SJSA1 (cell line): ENCODE data around the gene PAPOLG. TPM values are rescaled to one million over a fixed set of nuclear protein-coding genes. Genes with fewer than 3 reads are reported as not detected.
A peak's percentile ranks its signal among the peaks of the same experiment; 100 is the strongest.
"Not testable (repeated sequence)": the region's sequence is repeated elsewhere in the genome, so short reads cannot be mapped to it uniquely, and the experiment has no call there.

ENCODE experiments used
- DNase-seq, 2 experiments: peaks; one replicate each; pipeline ENCODE4 v3.0.0-alpha.2; 2015 to 2020; ENCODE audit warnings: low spot score in 2 of 2, low read depth in 1 of 2
- H3K27ac ChIP-seq: fragments of 250-450 bp; sonication (Bioruptor Pico); 2 replicates; pipeline ENCODE4 v1.5.1; 2020; ENCODE audit warnings: mild to moderate bottlenecking, moderate library complexity
- H3K27me3 ChIP-seq: fragments of 250-450 bp; sonication (Bioruptor Pico); replicated peaks from 2 replicates; pipeline ENCODE4 v1.5.1; 2020; ENCODE audit warnings: mild to moderate bottlenecking, moderate library complexity
- H3K36me3 ChIP-seq: fragments of 250-450 bp; sonication (Bioruptor Pico); 2 replicates; pipeline ENCODE4 v1.5.1; 2020; ENCODE audit warnings: mild to moderate bottlenecking
- H3K4me1 ChIP-seq: fragments of 250-450 bp; sonication (Bioruptor Pico); replicated peaks from 2 replicates; pipeline ENCODE4 v1.6.1; 2021; ENCODE audit warnings: mild to moderate bottlenecking
- H3K4me3 ChIP-seq: fragments of 250-450 bp; sonication (Bioruptor Pico); 2 replicates; pipeline ENCODE4 v1.5.1; 2020; ENCODE audit warnings: mild to moderate bottlenecking
- H3K9me3 ChIP-seq: fragments of 250-450 bp; sonication (Bioruptor Pico); replicated peaks from 2 replicates; pipeline ENCODE4 v1.5.1; 2020; ENCODE audit warnings: mild to moderate bottlenecking
- total RNA-seq: library from RNA; depleted of rRNA; stranded (reverse); fragments of >200 nt; shearing (Covaris generic); gene quantifications from 2 replicates; pipeline ENCODE4 v1.2.3, GENCODE V29; 2014

Gene PAPOLG
- total RNA-seq, 1 experiment from 2014 or later: 13.7 TPM

DNA sequence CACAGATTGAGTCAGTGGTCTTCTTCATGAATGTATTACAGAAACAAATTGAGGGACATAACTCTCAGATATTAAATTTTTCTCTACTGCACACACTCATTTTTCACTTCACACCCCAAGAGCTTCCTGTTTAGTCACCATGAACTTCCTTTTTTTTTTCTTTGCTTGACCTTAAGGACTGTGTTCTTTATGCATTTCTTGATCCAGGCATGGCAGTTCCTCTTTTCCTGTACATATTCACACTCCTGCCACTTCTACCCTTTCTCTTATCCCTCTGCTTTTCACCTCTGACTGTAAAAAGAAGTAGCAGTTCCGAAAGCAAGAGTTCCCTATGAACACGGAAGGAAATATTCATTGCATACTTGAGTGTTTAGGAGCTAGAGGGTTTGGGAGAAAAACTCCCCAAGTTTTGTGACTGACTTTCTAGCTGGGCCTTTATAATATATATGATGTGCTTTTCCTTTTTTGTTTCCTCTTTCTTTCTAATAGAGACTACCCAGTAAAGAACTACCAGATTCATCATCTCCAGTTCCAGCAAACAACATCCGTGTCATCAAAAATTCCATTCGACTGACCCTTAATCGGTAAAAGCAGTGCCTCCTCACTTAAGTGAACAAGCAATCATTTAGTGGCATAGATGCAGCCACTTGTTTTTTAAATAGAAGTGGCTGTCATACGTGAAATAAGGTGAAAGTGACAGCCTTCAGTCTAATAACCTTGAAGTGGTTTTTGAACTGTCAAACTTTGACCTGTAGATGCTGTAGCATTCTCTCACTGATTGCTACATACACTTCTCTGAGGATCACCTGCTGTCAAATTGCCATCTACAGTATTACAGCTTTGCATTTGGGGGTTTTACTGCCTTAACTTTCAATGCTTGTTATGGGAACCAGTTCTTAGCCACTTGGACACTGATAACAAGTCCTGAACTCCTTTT is 40.8 kb downstream of the PAPOLG start:
- Histone ChIP-seq H3K9me3 (no peaks in the 10 kb centered on the region), H3K27ac (no peak overlapping the region), H3K27me3 (no peaks in the 10 kb centered on the region), H3K4me1 (no peaks in the 10 kb centered on the region), H3K36me3 (peaks cover 58% of the 10 kb centered on the region), H3K4me3 (no peak overlapping the region)
- DNase-seq: no peak

DNA sequence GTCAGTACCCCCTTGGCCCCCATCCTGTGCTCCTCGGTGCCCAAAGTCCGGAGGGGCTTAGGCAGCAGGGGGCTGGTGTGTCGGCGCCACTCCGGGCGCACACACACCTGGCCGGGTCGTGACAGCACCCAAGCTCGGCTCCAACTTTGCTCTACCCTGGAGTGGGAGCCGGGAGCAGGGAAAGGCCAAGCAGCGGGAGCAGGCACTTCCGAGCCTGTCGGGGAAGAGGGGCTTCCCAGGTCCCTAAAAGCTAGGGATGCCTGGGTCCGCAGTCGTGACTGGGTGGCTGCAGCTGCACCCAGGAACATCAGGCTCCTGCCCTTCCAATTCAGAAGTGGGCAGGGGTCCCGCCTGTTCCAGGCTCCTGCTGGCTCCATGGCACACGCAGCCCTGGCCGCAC is 48.4 kb downstream of the PAPOLG start:
- no peak overlapping the region for H3K27ac ChIP-seq
- no peaks in the 10 kb centered on the region for H3K9me3 ChIP-seq
- peaks cover 14% of the 10 kb centered on the region; the same call in 1 of the 2 replicates for H3K36me3 ChIP-seq
- DNase-seq: no peak
- H3K27me3 ChIP-seq: no peaks in the 10 kb centered on the region
- peaks cover 20% of the 10 kb centered on the region for H3K4me1 ChIP-seq
- no peak overlapping the region for H3K4me3 ChIP-seq

DNA sequence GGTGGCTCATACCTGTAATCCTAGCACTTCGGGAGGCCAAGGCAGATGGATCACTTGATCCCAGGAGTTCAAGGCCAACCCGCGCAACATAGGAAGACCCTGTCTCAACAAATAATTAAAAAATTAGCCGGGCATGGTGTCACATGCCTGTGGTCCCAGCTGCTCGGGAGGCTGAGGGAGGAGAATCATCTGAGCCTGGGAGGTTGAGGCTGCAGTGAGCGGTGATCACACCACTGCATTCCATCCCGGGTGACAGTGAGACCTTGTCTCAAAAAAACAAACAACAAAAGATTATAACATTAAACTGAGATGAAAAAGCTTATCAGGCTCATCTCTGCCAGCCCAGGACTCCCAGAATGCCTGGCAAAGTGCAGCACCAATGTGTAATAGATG is 50.5 kb downstream of the PAPOLG start:
- H3K27me3 ChIP-seq: no peaks in the 10 kb centered on the region
- H3K4me1 ChIP-seq: peaks cover 20% of the 10 kb centered on the region
- no peak overlapping the region for H3K4me3 ChIP-seq
- H3K36me3 ChIP-seq: 0 out of 2 replicates have a peak, but pooled peaks cover 5% of the 10 kb centered on the region
- peak overlapping the region; percentile 69 for H3K27ac ChIP-seq
- H3K9me3 ChIP-seq: no peaks in the 10 kb centered on the region
- DNase-seq: no peak

DNA sequence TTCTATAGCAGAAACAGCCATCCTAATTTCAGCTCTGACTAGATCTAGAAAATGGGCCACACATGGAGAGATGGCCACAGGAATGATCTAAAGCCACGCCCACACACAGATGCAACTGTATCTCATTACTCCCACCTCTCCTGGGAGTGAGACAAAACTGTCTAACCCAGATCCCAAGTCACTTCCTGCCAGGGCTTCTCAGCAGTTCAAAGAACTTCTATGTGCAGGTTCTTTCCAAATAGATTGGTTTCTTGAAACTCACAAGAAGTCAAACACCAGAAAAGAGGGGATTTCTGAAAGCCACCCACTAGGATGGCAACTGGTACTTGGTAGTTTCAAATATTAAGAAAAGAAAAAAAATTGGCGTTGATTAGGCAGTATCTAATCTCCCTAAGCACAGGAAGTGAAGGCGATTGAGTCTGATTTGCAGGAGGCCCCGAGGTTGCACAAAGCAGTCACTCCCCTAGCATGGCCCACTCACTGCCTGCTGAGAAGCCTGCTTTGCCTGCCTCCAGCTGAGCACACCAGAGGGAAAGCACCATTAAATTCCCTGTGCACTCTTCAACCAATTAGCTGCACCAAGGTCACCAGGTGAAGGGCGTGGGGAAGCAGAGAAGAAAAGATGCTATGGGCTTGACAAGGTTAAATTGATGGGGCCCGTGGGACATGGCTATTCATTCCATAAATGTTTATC is 51.1 kb downstream of the PAPOLG start:
- DNase-seq: peak; percentile 85 to 86
- H3K36me3 ChIP-seq: 0 out of 2 replicates have a peak, but pooled peaks cover 1% of the 10 kb centered on the region
- peak overlapping the region; percentile 69 for H3K27ac ChIP-seq
- H3K4me1 ChIP-seq: peaks cover 20% of the 10 kb centered on the region
- no peaks in the 10 kb centered on the region for H3K9me3 ChIP-seq
- H3K4me3 ChIP-seq: no peak overlapping the region
- no peaks in the 10 kb centered on the region for H3K27me3 ChIP-seq

DNA sequence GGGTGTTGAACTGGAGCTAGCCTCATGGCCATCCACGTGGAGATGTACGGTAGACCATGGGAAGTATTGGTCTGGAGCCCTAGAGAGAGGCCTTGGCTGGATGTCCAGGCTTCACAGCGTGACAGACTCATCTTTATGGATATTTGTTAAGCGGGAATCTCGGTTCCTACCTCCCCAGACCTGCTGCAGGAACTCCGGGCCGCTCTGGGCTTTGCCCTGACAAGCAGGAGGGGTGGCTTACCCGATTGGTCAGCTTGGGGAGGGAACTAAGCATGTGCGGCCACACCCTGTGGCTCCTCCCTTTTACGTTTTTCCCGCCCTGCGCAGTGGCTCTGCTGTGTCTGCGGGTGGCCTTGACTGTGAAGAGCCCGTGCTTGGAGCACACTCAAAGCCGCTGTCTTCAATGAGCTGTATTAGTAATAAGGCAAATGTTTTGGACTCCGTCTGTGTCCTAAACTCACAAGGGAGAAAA is 52.3 kb downstream of the PAPOLG start:
- Histone ChIP-seq H3K4me3 (no peak overlapping the region), H3K36me3 (no peaks in the 10 kb centered on the region), H3K27ac (no peak overlapping the region), H3K9me3 (no peaks in the 10 kb centered on the region), H3K27me3 (no peaks in the 10 kb centered on the region), H3K4me1 (peaks cover 20% of the 10 kb centered on the region)
- no peak for DNase-seq

DNA sequence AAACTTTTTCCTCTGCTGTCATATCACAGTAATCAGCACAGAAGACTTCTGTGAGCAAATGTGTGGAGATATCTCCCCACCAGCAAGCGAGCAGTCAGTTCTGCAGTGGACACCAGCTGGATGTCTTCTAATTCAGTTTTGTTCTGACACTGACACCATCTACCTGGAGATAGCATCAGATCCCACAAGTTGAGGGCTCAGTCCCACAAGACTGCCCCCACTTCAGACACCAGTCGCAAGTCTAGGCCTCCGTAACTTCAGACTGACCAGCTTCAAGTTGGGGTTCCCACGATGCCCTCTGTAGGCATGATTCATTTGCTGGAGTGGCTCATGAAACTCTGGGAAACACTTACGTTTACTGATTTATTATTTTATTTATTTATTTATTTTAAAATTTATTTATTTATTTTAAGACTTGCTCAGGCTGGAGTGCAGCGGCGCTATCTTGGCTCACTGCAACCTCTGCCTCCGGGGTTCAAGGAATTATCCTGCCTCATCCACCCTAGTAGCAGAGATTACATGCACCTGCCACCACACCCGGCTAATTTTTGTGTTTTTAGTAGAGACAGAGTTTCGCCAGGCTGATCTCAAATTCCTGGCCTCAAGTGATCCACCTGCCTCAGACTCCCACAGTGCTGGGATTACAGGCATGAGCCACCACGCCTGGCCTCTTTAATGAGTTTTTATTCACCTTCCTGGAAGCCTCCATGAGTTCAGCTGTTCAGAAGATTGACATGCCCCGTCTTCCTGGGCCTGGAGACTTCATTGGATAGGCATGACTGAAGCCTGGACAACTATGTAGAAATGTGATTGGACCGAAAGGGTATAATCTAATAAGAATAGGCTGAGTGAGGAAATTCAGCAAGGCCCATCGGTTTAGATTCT is 55.7 kb downstream of the PAPOLG start:
- no peaks in the 10 kb centered on the region for H3K9me3 ChIP-seq
- H3K4me3 ChIP-seq: no peak overlapping the region
- no peaks in the 10 kb centered on the region for H3K27me3 ChIP-seq
- no peaks in the 10 kb centered on the region for H3K36me3 ChIP-seq
- H3K27ac ChIP-seq: no peak overlapping the region
- peaks cover 11% of the 10 kb centered on the region for H3K4me1 ChIP-seq
- no peak for DNase-seq

DNA sequence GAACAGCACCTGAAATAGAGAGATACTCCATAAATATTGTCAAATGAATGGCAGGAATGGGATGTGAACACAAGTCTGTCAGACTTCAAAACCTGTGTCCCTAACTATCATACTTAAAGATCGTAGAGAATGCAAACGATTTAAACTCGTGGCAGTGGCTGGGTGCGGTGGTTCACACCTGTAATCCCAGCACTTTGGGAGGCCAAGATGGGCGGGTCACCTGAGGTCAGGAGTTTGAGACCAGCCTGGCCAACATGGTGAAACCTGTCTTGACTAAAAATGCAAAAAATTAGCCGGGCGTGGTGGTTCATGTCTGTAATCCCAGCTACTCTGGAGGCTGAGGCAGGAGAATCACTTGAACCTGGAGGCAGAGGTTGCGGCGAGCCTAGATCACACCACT is 61.1 kb downstream of the PAPOLG start:
- H3K27ac ChIP-seq, DNase-seq, H3K36me3 ChIP-seq, H3K27me3 ChIP-seq, H3K4me3 ChIP-seq, H3K4me1 ChIP-seq, H3K9me3 ChIP-seq: not testable (repeated sequence)

DNA sequence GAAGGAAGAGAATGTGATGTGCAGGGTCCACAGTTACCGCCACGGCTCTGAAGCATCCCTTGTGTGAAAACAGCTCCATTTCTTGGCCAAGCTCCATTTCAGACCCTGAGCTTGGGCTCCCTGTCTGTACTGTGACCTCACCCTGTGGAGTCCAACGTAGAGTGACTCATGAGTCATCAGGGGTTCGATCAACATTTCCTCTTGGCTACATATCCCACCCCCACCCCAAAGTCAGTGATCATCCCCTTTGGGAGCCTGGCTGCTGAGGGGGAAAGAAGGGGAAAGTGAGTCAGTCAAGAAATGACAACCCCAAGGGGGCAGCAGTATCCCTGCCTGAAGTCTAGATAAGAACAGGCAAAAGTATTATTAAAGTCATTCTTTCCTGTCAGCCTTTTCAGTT is 62.2 kb downstream of the PAPOLG start:
- DNase-seq: no peak

DNA sequence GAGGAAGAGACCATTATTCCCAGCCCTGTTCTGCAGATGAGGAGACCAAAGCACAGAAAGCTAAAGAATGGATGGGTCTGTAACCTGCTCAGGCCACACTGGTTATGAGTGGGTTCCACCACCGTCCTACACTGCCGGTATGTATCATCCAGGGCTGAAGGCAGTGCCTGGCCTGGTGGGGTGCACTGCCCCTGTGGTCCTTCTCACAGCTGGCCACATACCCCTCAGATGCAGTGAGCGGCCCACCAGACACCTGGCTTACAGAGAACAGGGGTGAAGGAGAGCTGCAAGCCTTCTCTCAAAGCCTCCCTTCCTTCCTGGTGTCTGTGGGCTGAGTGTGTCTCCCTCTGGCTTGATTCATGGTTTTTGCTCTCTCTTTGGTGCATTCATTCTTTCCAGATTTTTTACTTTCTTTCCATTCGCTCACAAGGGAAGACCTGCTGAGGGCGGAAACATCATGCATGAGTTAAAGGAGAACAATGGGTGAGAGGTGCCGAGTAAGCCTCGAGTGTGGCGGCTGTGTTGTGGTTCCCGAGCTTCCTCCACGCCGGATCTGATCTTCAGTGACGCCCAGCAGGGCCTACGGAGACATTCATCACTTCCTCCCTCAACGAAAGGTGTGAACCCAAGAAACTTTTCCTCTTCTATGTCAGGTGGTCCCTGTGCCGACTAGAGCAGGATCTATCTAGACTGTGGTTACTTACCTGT is 63.2 kb downstream of the PAPOLG start:
- no peak for DNase-seq
- Histone ChIP-seq H3K27ac (no peak overlapping the region), H3K4me1 (no peaks in the 10 kb centered on the region), H3K36me3 (no peaks in the 10 kb centered on the region), H3K27me3 (no peaks in the 10 kb centered on the region), H3K4me3 (no peak overlapping the region), H3K9me3 (no peaks in the 10 kb centered on the region)

More for the DNA sequence above, 62.2 kb downstream of the PAPOLG start:
- Histone ChIP-seq H3K4me1 (no peaks in the 10 kb centered on the region), H3K4me3 (no peak overlapping the region), H3K27me3 (no peaks in the 10 kb centered on the region), H3K27ac (no peak overlapping the region), H3K36me3 (no peaks in the 10 kb centered on the region), H3K9me3 (no peaks in the 10 kb centered on the region)

DNA sequence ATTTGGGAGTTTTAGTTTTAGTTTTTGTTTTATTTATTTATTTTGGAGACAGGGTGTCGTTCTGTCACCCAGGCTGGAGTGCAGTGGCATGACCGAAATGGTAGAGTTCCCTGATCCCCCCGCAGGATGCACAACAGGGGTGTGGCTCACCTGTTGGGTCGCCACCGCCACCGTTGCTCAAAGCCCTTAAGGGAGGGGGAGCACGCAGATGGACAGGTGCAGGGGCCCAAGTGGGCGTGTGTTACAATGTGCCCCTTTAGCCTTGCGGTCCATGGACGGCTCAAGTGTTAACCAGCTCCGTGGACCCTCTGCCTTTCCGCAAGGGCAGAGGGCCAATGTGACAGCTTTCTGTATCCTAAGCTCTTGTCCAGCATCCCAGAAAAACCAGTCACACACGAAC is 63.9 kb downstream of the PAPOLG start:
- Histone ChIP-seq H3K27me3 (no peaks in the 10 kb centered on the region), H3K9me3 (no peaks in the 10 kb centered on the region), H3K4me3 (no peak overlapping the region), H3K27ac (no peak overlapping the region), H3K36me3 (no peaks in the 10 kb centered on the region), H3K4me1 (no peaks in the 10 kb centered on the region)
- no peak for DNase-seq

DNA sequence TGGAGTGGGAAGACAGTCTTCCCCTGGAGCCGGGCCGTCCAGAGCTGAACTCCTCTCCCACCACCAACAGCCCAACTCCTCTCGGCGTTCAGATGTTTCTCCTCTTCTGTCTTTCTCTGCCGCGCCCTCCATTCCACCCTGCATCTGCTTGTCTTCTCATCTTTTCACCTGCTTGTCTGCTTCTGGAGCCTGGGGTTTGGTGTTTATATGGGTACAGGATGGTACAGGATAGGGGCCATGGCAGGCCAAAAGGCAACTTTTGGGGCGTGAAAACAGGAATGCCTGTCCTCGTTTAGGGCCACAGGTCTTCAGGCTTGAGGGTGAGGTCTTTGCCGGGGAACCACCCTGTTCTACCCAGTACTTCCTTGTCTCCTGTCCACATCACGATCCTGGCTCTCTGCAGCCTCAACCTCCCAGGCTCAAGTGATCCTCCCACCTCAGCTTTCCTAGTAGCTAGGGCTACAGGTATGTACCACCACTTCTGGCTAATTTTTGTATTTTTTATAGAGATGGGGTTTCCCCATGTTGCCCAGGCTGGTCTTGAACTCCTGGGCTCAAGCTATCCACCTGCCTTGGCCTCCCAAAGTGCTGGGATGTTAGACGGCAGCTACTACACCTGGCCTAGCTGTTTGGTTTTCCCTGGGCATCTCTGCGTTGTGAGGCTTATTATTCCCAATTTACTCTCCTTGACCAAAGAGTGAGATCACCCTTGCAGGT is 64.5 kb downstream of the PAPOLG start:
- no peaks in the 10 kb centered on the region for H3K9me3 ChIP-seq
- H3K4me1 ChIP-seq: no peaks in the 10 kb centered on the region
- no peaks in the 10 kb centered on the region for H3K36me3 ChIP-seq
- no peaks in the 10 kb centered on the region for H3K27me3 ChIP-seq
- no peak overlapping the region for H3K4me3 ChIP-seq
- no peak overlapping the region for H3K27ac ChIP-seq
- DNase-seq: no peak

DNA sequence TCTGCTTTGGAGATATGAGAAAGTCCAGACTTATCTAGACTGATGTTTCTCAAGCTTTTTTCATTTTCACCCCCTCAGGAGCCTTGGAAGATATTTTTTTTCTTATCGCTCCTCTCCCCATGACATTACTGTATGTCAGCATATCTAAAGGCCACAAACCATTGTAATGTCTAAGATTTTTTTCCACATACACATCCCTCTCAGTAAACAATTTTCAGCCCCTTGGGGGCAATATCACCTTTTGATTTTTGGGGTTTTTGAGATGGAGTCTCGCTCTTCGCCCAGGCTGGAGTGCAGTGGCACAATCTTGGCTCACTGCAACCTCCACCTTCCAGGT is 65.0 kb downstream of the PAPOLG start:
- H3K27me3 ChIP-seq: no peaks in the 10 kb centered on the region
- no peak overlapping the region for H3K4me3 ChIP-seq
- no peak overlapping the region for H3K27ac ChIP-seq
- H3K4me1 ChIP-seq: no peaks in the 10 kb centered on the region
- H3K9me3 ChIP-seq: no peaks in the 10 kb centered on the region
- H3K36me3 ChIP-seq: no peaks in the 10 kb centered on the region
- no peak for DNase-seq
